ENCODE results near the gene SLMAP. TPM values are rescaled to one million over a fixed set of nuclear protein-coding genes. Genes with fewer than 3 reads are reported as not detected.

Gene SLMAP
- polyA plus RNA-seq, 1 experiment: 40.2 TPM

DNA sequence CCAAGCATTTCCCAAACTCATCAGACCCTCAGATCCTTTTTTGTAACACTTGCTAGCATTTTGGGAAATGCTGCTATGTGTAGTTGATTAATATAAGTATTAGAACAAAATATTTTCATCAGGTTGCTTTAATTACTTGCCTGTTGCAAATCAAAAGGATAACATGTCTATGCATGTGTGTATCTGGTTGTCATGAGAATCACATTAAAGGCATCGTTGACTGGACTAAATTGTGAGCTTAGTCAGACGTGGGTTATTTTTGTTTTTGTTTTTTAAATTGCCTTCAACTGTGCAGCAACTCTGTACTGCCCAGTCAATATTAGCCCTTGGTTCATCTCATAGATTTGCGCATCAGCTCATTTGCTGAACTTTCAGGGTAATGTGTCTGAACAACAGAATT lies 81.6 kb downstream of the SLMAP start:
- no peak for TF ChIP-seq CTCF (IDR thresholded peaks at IDR 0.05; ENCODE audit: low read depth, low read length)
- Histone ChIP-seq H3K4me3 (ENCODE audit: low read depth, low read length) (no peak overlapping the region), H3K27me3 (ENCODE audit: control insufficient read depth, insufficient read depth, low read length) (no peaks in the 10 kb centered on the region), H3K9me3 (ENCODE audit: control insufficient read depth, insufficient read depth, low read length) (no peaks in the 10 kb centered on the region), H3K27ac (ENCODE audit: low read depth, low read length) (no peak overlapping the region)
- CTCF ChIA-PET: interaction anchor here (1.3 to 1.7 kb wide), 5 partner anchors 11 to 440 kb away, joined by 3 to 6 read pairs (median 4); no protein-coding TSS in a partner anchor
- no peak for DNase-seq (ENCODE audit: low read depth, low spot score)
- POLR2A ChIA-PET: no interaction called here

- Histone ChIP-seq H3K27me3 (ENCODE audit: control insufficient read depth, insufficient read depth, low read length) (no peaks in the 10 kb centered on the region), H3K9me3 (ENCODE audit: control insufficient read depth, insufficient read depth, low read length) (no peaks in the 10 kb centered on the region), H3K4me3 (ENCODE audit: low read depth, low read length) (no peak overlapping the region), H3K27ac (ENCODE audit: low read depth, low read length) (no peak overlapping the region)
- TF ChIP-seq CTCF (IDR thresholded peaks at IDR 0.05; ENCODE audit: low read depth, low read length): no peak
- CTCF ChIA-PET: interaction anchor here (1.3 kb wide), 2 partner anchors 27 to 441 kb away, joined by 4 read pairs; no protein-coding TSS in a partner anchor
- POLR2A ChIA-PET: no interaction called here
- no peak for DNase-seq (ENCODE audit: low read depth, low spot score)
Observed at GRCh38 chr3:57838627-57839026, 82.5 kb downstream of the SLMAP start.

GRCh38 chr3:57840473-57840872 lies 84.4 kb downstream of the SLMAP start:
- no peak for TF ChIP-seq CTCF (IDR thresholded peaks at IDR 0.05; ENCODE audit: low read depth, low read length)
- Histone ChIP-seq H3K27me3 (ENCODE audit: control insufficient read depth, insufficient read depth, low read length) (no peaks in the 10 kb centered on the region), H3K27ac (ENCODE audit: low read depth, low read length) (no peak overlapping the region), H3K9me3 (ENCODE audit: control insufficient read depth, insufficient read depth, low read length) (no peaks in the 10 kb centered on the region), H3K4me3 (ENCODE audit: low read depth, low read length) (no peak overlapping the region)
- ChIA-PET CTCF (interaction anchor here (1.9 kb wide), 1 partner anchor 16 kb away, joined by 10 read pairs; no protein-coding TSS in a partner anchor), POLR2A (no interaction called here)
- no peak for DNase-seq (ENCODE audit: low read depth, low spot score)

DNA sequence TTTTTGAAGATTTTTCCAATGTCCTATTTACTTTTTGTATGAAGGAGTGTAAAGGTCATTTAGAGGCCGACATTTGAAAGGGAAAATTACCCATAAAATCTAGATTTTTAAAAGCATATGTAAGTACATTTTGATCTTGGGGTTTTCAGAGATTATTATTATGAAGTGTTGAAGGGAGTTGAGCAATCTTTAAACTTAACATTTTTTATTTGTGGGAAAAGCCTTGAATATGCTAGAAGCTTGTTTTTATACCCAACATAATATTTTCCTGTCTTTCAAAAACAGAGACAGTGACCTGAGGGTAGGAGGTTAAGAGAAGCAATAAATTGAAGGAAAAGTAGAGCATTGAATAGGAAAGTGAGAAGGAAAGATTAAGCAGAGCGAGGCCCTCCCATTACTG lies 85.7 kb downstream of the SLMAP start:
- POLR2A ChIA-PET: no interaction called here
- Histone ChIP-seq H3K9me3 (ENCODE audit: control insufficient read depth, insufficient read depth, low read length) (no peaks in the 10 kb centered on the region), H3K4me3 (ENCODE audit: low read depth, low read length) (no peak overlapping the region), H3K27me3 (ENCODE audit: control insufficient read depth, insufficient read depth, low read length) (no peaks in the 10 kb centered on the region), H3K27ac (ENCODE audit: low read depth, low read length) (no peak overlapping the region)
- DNase-seq (ENCODE audit: low read depth, low spot score): no peak
- CTCF ChIA-PET: interaction anchor here (0.9 to 1.9 kb wide), 4 partner anchors 12 to 444 kb away, joined by 3 to 10 read pairs (median 6); no protein-coding TSS in a partner anchor
- TF ChIP-seq CTCF (IDR thresholded peaks at IDR 0.05; ENCODE audit: low read depth, low read length): no peak

DNA sequence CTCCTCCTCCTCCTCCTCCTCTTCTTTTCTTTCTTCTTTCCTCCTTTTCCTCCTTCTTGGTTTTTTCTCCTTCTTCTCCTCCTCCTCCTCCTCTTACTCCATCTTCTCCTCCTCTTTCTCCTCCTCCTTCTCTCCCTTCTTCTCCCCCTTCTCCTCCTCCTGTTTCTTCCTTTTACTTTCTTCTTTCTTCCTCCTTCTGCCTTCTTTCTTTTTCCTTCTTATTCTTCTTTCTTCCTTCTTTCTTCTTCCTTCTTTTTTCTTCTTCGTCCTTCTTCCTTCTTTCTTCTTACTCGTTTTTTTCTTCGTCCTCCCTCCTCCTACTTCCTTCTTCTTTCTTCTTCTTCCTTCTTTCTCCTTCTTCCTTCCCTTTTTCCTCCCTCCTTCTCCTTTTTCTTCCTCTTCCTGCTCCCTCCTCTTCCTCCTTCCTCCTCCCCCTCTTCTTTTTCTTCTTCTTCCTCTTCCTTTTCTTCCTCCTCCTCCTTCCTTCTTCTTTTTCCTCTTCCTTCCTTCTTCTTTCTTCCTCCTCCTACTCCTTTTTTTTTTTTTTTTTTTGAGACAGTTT lies 92.1 kb downstream of the SLMAP start:
- H3K27me3 ChIP-seq (ENCODE audit: control insufficient read depth, insufficient read depth, low read length): no peaks in the 10 kb centered on the region
- CTCF ChIA-PET: interaction anchor here (1.2 kb wide), 1 partner anchor 451 kb away, joined by 3 read pairs; no protein-coding TSS in a partner anchor
- no peaks in the 10 kb centered on the region for H3K9me3 ChIP-seq (ENCODE audit: control insufficient read depth, insufficient read depth, low read length)
- H3K27ac ChIP-seq (ENCODE audit: low read depth, low read length): no peak overlapping the region
- DNase-seq (ENCODE audit: low read depth, low spot score): no peak
- TF ChIP-seq CTCF (IDR thresholded peaks at IDR 0.05; ENCODE audit: low read depth, low read length): no peak
- POLR2A ChIA-PET: no interaction called here
- no peak overlapping the region for H3K4me3 ChIP-seq (ENCODE audit: low read depth, low read length)
